Fibroblast of pulmonary artery (primary cell): ENCODE data around the gene IMPDH2.

Experiments
- DNase-seq: peaks from one replicate; pipeline ENCODE4 v3.0.0-alpha.2; 2010; ENCODE audit warnings: low read depth
- H3K4me3 ChIP-seq: replicated peaks from 2 replicates; pipeline ENCODE4 v1.5.1; 2011; ENCODE audit warnings: low read depth, mild to moderate bottlenecking, control low read depth, low read length, moderate library complexity
- CTCF ChIP-seq: IDR thresholded peaks from 2 replicates; pipeline ENCODE4 v1.5.1; 2011; ENCODE audit warnings: mild to moderate bottlenecking, control low read depth, low read length, inconsistent platforms; ENCODE audit errors: missing control alignments

IMPDH2 gene

GRCh38 chr3:49027634-49028033 lies 1.6 kb downstream of the IMPDH2 start:
- DNase-seq: no peak
- no peak overlapping the region for H3K4me3 ChIP-seq
- TF ChIP-seq CTCF: no peak

- H3K4me3 ChIP-seq: no peak overlapping the region
- no peak for DNase-seq
- no peak for TF ChIP-seq CTCF
These were observed 2.7 kb downstream of the IMPDH2 start for GRCh38 chr3:49026536-49026935.

DNA sequence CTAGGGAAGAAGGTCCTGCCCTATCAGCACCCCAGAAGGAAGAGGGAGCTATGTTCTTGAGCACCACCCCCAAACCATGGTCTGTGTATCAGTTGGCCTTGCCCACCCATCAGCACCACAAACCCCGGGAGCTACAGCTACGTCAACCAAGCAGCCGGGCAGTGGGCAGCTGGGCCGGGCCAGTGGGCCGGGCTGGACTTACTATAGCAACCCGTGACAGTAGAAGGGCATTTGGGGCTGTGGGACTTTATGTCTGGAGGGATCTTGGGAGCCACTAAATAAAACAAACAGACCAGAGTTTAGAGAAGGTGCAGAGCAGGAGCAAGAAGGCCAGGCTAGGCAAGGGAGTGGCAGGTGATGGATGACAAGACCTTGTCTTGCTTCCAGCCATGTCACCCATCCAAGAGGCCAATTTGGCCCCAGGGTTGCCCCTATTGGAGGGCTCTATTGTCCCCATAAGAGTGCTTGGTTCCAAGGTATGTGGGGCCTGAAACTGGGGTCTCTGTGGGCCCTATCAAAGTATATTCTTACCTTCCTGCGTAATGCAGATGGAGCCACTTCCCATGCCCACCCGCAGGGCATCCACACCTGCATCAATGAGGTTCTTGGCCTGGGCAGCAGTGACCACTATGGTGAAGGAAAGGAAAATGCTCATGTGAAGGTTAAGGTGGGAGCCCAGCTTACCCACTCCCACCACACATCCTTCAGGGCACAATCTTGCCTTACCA lies 3.2 kb downstream of the IMPDH2 start:
- no peak for DNase-seq
- H3K4me3 ChIP-seq: no peak overlapping the region
- TF ChIP-seq CTCF: no peak

DNA sequence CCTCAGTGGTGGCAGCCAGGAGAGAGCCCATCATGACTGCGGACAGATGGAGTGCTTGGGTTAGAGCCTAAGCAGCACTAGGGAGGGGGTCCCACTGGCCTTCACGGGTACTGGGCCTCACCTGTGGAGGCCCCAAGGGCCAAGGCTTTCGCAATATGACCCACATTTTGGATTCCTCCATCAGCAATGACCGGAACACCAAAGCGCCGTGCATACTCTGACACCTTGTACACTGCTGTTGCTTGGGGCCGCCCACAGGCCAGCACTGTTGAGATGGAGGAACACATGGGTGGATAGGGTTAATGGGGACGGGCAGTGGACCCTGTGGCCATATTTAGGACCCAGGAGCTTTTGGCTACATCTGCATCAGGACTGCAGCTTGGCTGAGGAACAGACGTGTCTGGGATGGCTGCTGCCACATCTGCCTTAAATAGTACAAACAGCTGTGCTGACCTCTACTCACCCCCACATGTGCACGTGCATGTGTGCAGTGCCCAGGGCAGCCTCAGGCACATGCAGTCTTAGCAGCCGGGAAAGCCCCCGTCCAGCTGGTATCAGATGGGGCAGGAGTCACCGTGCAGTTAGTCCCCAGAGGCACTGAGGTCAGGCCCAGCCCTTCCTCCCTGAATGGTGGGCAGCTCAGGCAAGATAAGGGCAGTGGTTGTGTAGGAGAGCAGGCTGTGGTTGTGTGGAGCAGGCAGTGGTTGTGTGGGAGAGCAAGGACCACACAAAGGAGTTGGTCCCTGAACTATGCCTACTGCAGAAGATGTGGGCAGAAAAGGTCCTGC lies 4.0 kb downstream of the IMPDH2 start:
- H3K4me3 ChIP-seq: no peak overlapping the region
- no peak for DNase-seq
- no peak for TF ChIP-seq CTCF

DNA sequence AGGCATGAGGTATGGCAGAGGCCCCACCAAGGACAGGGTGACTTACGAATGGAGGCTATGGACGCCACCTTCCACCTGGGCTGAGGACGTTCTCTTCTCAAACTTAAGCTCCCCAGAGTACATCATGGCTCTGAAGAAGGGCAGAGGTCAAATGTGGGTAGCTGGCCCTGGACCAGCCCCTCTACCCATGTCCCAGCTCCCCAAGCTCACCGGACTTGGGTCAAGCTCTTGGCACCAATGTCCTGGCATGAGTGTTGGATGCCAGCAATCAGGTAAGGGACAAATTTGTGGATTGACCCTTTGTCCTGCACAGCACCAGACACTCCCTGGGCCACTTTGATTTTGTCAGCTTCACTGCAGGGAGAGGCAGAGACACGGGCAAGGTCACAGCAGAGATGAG lies 4.7 kb downstream of the IMPDH2 start:
- DNase-seq: no peak
- no peak for TF ChIP-seq CTCF
- H3K4me3 ChIP-seq: no peak overlapping the region

- no peak overlapping the region for H3K4me3 ChIP-seq
- TF ChIP-seq CTCF: no peak
- no peak for DNase-seq
These were observed 5.4 kb downstream of the IMPDH2 start for GRCh38 chr3:49023775-49024174.
